HTR-8/SVneo (cell line): ENCODE data around the gene UBAC1.
A peak's percentile ranks its signal among the peaks of the same experiment; 100 is the strongest.
"Not testable (repeated sequence)": the region's sequence is repeated elsewhere in the genome, so short reads cannot be mapped to it uniquely, and the experiment has no call there.

Experiments used
- DNase-seq: peaks from one replicate; pipeline ENCODE4 v3.0.0; 2011; ENCODE audit warnings: low spot score, mixed read lengths; ENCODE audit not compliant: insufficient read length
- FAIRE-seq: peaks from 2 replicates; lab custom pipeline; 2011; peaks lifted over from hg19 to GRCh38; lab: Jason Lieb, UNC

UBAC1 gene

GRCh38 chr9:135926402-135927194 is 34.6 kb downstream of the UBAC1 start:
- FAIRE-seq (peak; percentile 33), DNase-seq (peak; percentile 78)

- FAIRE-seq (no peak), DNase-seq (no peak)
Measured at GRCh38 chr9:135925496-135926133, 35.6 kb downstream of the UBAC1 start.

GRCh38 chr9:135924628-135925338 is 36.4 kb downstream of the UBAC1 start:
- FAIRE-seq (no peak), DNase-seq (no peak)

GRCh38 chr9:135923508-135923907 is 37.7 kb downstream of the UBAC1 start:
- no peak for FAIRE-seq
- no peak for DNase-seq

GRCh38 chr9:135921749-135922310 is 39.3 kb downstream of the UBAC1 start:
- FAIRE-seq = no peak

GRCh38 chr9:135920973-135921585 is 40.1 kb downstream of the UBAC1 start:
- FAIRE-seq (no peak), DNase-seq (no peak)

More at GRCh38 chr9:135921749-135922310, 39.3 kb downstream of the UBAC1 start:
- no peak for DNase-seq

GRCh38 chr9:135920256-135920930 is 40.8 kb downstream of the UBAC1 start:
- no peak for DNase-seq
- FAIRE-seq = no peak

- no peak for FAIRE-seq
- no peak for DNase-seq
Measured at GRCh38 chr9:135919318-135919890, 41.8 kb downstream of the UBAC1 start.

- not testable (repeated sequence) for FAIRE-seq, DNase-seq
Measured at GRCh38 chr9:135916227-135916626, 44.9 kb downstream of the UBAC1 start.

GRCh38 chr9:135914921-135915320 is 46.3 kb downstream of the UBAC1 start:
- DNase-seq = no peak
- FAIRE-seq = no peak

GRCh38 chr9:135911233-135911632 is 49.9 kb downstream of the UBAC1 start:
- DNase-seq, FAIRE-seq: not testable (repeated sequence)

- DNase-seq = no peak
- no peak for FAIRE-seq
Measured at GRCh38 chr9:135910757-135911156, 50.4 kb downstream of the UBAC1 start.

- FAIRE-seq (no peak), DNase-seq (no peak)
Measured at GRCh38 chr9:135910216-135910615, 51.0 kb downstream of the UBAC1 start.

GRCh38 chr9:135909371-135909770 is 51.8 kb downstream of the UBAC1 start:
- FAIRE-seq = no peak

GRCh38 chr9:135908754-135909204 is 52.4 kb downstream of the UBAC1 start:
- FAIRE-seq = no peak
- no peak for DNase-seq

More at GRCh38 chr9:135909371-135909770, 51.8 kb downstream of the UBAC1 start:
- DNase-seq = no peak

- FAIRE-seq = no peak
- no peak for DNase-seq
Measured at GRCh38 chr9:135908093-135908753, 53.0 kb downstream of the UBAC1 start.

- peak; percentile 79 for FAIRE-seq
- DNase-seq = peak; percentile 90
Measured at GRCh38 chr9:135907431-135908092, 53.6 kb downstream of the UBAC1 start, which contains the start of gene CAMSAP1. Gene CAMSAP1 (minus strand): TSS chr9:135907546. CDS start chr9:135907159, 387 bp downstream.

GRCh38 chr9:135907006-135907430 is 54.2 kb downstream of the UBAC1 start:
- no peak for FAIRE-seq

More at GRCh38 chr9:135907006-135907430, 54.2 kb downstream of the UBAC1 start:
- DNase-seq = no peak
